Astrocyte (in vitro differentiated cells and primary cell): ENCODE data around the gene CELF2.

ENCODE experiments used
- CTCF ChIP-seq: IDR thresholded peaks from 2 replicates; pipeline ENCODE4 v1.5.1; 2011; ENCODE audit warnings: low read depth, mild to moderate bottlenecking, inconsistent platforms, low read length, moderate library complexity; ENCODE audit not compliant: insufficient read depth
- EZH2 ChIP-seq: IDR thresholded peaks from 2 replicates; pipeline ENCODE4 v1.6.1; 2012; ENCODE audit warnings: mild to moderate bottlenecking, low read length, inconsistent platforms; ENCODE audit not compliant: insufficient read depth

- TF ChIP-seq EZH2 (no peak), CTCF (no peak)
Observed at GRCh38 chr10:11118686-11119085, 101.0 kb downstream of the CELF2 start.
